Fibroblast of peridontal ligament (primary cell): ENCODE measurements around the gene EIF3A.
"Not testable (repeated sequence)": the region's sequence is repeated elsewhere in the genome, so short reads cannot be mapped to it uniquely, and the experiment has no call there.

Source experiments
- DNase-seq: peaks from one replicate; pipeline ENCODE4 v3.0.0-alpha.2; 2010; ENCODE audit errors: extremely low read depth

Gene EIF3A

DNA sequence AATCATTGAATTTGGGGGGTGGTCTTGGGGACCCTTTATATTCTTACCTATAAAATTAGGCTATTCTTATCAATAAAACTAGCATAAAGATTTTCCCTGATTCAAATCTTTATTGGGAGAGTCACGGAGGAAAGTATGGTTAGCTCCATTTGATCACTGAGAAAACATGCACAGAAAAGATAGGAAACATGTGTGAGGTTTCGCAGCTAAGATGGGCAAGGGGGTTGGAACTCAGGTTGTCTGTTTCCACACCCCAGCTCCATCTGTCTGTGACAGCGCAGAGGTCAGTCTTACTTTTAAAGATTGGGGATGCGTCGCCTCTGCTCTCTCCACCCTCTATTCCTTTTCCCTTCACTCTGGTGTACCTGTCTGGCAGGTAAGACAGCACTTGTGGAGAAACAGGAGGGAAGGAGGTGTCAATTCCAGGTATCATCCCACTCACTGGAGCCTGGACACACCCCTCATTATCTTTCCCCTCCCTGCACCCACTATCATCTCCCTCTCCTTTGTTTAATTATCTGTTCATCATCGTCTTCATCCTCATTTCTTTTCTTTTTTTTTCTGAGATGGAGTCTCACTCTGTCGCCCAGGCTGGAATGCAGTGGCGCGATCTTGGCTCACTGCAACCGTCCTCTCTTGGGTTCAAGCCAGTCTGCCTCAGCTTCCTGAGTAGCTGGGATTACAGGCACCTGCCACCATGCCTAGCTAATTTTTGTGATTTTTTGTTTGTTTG, 20.9 kb upstream of the EIF3A start:
- no peak for DNase-seq

DNA sequence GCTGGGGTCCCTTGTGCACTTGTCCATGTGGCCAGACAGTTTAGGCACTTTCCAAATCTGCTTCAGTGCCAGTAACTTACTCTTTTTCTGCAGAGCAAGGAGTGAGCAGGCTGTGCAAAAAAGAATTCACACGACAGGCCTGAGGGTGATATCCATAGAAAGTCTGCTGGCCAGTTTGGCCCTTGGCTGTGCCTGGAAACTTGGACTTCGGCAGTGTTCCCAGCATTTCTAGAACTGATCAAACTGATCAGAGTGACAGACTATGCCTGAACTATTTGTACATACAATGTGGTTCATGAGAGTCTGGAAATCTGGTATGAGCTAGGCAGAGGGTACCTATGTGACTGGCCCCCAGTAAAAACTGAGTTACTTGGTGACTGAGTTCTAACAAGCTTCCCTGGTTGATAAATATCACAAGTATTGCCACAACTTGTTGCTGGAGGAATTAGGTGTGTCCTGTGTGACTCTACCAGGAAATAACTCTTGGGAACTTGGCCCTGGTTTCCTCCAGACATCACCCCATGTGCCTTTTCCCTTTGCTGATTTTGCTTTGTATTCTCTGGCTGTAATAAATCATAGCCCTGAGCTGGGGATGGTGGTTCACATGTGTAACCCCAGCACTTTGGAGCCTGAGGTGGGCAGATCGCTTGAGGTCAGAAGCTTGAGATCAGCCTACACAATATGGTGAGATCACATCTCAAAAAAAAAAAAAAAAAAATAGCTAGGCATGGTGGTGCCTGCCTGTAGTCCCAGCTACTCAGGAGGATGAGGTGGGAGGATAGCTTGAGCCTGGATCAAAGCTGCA, 20.0 kb upstream of the EIF3A start:
- DNase-seq, result no peak

DNA sequence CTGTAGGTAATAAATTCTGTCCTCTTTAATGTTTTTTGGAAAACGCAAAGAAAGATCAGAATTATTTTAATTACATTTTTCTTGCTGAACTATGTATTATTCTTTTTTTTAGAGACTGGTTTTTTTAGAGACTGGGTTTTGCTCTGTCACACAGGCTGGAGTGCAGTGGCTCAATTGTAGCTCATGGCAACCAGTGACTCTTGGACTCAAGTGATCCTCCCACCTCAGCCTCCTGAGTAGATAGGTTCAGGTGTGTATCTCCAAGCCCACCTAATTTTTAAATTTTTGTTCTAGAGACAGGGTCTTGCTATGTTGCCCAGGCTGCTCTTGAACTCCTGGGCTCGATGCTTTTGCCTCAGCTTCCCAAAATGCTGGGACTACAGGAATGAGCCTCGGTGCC, 18.0 kb upstream of the EIF3A start:
- DNase-seq, result no peak

DNA sequence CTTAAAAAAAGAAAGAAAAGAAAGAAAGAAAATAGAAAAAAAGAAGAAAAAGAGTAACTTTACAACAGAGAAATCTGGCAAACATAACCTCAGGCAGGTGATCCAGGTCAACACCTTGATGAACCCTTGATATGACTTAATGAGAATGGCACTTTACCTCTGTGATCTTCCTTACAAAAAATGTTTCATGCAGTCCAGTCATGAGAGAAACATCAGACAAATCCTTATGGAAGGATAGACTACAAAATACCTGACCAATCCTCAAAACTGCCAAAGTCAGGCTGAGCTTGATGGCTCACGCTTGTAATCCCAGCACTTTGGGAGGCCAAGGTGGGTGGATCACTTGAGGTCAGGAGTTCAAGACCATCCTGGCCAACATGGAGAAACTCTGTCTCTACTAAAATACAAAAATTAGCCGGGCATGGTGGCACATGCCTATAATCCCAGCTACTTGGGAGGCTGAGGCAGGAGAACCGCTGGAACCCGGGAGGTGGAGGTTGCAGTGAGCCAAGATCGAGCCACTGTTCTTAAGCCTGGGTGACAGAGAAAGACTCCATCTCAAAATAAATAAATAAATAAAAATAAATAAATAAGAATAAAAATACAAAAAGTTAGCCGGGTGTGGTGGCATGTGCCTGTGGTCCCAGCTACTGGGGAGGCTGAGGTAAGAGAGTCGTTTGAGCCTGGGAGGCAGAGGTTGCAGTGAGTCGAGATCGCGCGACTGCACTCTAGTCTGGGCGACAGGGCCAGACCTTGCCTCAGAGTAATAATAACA, 16.2 kb upstream of the EIF3A start:
- DNase-seq, result not testable (repeated sequence)

- no peak for DNase-seq
These were observed 15.0 kb upstream of the EIF3A start for GRCh38 chr10:119095640-119096039.

- peak; percentile 85 for DNase-seq
These were observed 10.4 kb upstream of the EIF3A start for GRCh38 chr10:119090968-119091367.

GRCh38 chr10:119090026-119090795, 9.6 kb upstream of the EIF3A start:
- no peak for DNase-seq

DNA sequence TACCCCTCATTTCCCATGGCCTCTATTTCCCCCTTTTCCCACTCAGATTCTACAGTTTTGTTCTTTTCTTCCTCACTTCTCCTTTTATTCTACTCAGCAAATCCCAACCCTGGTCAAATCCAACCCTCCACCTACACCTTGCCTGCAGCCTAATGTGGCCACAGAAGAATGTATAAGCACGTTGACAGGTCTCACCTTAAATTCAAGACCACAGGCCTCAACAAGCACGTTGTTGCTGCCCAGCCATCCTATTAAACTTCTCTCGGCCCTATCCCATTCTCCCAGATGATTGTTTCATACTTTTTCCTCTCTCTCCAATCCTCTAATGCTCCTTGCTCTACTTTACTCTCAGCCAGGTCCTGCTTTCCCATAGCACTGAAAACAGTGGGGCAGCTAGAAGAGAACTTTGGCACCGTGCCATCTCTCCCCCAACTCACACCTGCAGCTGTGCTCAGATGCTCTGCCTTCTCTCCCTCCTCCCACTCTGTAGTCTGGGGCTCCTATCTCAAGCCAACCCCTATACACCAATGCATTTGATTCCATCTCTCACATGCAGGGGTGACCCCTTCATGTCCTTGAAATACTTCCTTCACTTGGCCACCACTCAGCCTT, 6.8 kb upstream of the EIF3A start:
- DNase-seq, result no peak

DNA sequence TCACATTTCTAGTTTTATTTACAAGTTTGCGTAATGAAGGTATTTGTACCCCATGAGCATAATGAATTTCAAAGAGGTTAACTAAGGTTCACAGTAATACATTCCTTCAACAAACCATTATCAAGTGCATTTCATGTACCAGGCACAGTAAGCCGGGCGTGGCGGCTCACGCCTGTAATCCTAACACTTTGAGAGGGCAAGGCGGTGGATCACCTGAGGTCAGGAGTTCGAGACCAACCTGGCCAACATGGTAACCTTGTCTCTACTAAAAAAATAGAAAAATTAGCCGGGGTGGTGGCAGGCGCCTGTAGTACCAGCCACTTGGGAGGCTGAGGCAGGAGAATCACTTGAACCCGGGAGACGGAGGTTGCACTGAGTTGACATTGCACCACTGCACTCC, 4.3 kb upstream of the EIF3A start:
- no peak for DNase-seq

DNA sequence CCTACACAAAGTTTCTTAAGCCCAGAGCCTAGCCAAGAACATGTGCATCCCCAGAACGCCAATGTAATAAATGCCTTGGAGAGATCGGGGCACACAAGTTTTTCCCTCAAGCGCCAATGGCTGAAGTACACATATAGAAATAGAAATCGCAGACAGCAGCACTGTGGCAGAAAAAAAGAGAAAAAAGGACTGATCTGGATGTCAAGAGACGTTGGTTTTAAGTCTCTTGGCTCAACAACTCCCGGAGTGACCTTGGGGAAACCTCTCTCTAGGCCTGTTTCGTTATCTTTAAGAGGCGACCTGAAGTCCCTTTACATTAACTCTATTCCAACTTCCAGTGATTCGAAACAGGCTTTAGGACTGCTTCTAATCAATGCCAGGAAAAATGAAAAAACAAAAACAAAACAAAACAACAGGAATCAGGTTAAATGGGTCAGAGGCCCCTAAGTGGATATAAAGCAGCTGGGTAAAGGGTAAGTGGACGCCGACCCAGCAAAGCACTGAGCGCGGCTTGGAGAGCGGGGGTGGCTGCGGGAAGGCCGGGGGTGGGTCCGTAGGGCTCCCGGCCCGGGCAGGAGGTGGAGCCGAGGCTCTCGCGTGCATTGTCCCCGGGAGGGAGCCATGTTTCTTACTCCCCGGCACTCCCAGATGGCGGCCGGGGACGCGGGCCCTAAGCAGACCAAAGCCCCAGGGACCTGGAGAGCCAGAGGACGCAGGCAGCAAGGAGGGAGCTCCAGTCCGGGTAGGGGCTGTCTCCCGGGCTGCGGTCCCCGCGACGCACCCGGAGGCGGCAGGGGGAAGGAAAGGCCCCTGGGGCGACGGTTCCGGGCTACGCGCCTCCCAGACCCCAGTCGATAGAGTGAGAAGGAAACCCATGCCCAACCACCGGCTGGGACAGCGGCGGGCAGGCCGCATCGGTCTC, 757 bp downstream of the EIF3A start:
- peak; percentile 68 for DNase-seq

DNA sequence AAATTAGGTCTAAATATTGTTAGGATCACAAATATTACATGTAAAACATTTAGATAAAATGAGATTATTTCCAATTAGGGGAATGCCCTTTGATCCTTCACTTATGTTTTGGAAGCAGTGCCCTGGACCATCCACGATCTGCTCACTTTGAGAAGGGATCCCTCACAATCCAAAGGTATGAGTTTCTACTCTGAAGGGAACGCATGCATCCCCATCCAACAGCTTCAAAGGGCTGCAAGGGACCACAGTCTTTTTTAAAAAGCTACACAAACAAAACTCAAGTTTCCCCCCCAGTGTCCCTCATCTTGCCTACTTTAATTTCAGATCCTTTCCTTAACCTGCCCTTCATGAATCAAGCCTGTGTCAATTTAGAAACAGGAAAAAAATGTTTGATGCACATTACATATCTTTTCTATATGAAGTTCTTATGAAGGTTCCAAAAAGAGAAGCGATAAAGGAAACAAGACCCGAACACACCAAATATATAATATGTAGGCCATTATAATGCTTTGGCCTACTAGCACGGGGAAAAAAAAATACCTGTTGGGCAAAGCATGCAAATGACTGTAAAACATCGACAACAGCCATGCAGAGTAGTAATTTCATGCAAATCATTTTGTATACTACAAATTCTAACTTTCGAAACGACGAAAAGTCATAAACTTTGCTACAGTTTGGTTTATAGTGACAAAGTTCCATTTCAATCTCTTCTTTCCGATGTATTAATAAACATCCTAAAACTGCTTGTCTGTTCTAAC, 2.0 kb downstream of the EIF3A start:
- no peak for DNase-seq

DNA sequence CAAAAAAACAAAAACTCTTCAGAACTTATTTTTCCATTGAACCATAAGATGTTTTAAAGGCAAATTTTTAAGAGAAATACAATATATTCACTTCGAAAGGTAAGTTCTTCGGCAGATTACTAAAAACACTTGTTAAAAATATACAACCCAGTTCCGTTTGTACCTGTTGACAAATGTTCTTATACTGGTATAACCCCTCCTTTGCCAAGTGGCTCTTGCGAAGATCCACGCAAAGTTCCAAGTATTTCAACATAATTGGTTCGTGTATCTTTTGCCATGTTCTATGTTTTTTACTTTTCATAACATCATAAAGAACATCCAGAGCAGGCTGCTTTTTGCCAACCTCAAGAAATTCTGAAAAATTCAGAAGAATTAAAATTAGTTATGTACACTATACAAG, 7.0 kb downstream of the EIF3A start:
- DNase-seq, result no peak

DNA sequence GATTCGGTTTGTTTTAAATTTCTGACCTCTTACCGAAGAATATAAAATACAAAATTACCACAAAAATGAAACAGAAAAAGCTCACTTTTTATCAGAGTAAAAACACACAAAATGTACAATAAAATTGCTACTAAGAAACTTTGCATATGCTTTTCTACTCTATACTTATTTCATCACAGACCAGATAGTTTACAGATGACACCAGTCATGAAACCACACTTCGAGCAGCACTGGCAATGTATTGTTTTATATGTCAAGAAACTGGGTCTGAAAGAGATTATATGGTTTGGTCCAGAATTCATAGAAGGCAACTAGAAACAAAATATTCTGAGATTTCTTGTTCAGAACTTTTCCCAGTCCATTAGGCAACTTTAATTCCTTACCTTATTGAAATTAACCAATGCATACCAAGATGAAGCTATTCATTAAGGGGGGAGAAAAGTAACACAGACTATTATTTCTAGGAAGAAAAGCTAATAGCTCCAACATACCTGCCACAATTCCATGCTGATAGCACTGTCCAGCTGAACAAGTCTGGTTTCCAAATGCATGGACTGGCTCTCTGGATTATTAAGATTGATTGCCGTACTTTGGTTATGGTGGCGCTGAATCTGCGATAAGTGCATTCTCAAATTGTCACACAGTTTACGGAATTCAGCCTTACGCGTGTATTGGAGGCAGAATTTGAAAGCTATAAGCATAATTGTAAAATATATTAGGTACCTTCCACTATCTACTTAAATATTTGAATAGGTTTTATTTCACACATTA, 10.0 kb downstream of the EIF3A start:
- no peak for DNase-seq

- no peak for DNase-seq
These were observed 18.7 kb downstream of the EIF3A start for GRCh38 chr10:119061926-119062325.

- DNase-seq, result no peak
These were observed 19.3 kb downstream of the EIF3A start for GRCh38 chr10:119061352-119061751.

DNA sequence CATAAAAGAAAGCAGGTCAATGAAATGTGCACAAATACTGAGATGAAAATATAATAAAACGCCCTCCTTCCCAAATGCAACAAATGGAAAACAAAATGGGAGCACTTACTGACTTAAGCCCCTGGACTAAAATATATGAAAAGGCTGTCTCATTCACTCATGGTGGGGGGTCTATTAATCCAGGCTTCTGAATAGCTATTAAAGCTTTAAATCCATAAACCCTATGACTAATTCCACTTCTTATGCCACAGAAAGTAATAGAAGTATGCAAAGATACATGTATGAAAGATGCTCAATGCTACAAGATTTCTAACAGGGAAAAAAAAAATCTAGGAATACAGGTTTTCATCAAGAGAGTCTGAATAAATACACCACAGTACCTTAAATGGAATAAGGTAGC, 20.5 kb downstream of the EIF3A start:
- no peak for DNase-seq

DNA sequence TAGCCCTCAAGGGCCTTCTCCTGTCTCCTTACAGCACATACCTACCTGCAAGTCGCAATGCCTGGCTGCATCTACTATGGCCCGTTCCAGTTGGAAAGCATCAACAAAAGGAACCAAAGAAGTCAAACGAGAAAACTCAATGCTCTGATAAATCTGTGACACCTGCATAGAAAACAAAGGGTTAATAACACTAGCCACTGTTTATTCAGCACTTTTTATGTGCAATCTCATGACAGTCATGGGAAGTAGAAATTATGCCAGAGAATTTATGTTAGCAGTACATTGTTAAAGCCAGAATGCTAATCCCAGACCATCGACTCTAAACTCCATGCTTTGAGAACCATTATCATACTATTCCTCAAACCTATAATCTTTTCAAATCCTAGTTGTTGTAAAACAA, 21.1 kb downstream of the EIF3A start:
- DNase-seq, result no peak

GRCh38 chr10:119058010-119058409, 22.6 kb downstream of the EIF3A start:
- no peak for DNase-seq

DNA sequence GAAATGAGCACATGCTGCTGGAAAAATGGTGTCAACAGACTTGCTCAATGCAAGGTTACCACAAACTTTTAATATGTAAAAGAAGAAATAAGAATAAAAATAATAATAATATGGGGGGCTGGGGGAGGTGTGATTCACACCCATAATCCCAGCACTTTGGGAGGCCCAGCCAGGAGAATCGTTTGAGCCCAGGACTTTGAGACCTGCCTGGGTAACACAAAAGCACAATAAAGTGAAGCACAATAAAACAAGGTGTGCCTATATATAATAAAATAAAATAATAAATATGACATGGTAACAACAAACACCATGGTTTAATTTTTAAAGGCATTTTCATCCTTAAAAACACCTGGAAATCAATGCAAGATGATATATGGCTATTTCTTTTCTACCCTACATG, 25.1 kb downstream of the EIF3A start:
- no peak for DNase-seq
